C4-2B (cell line): ENCODE measurements around the gene RNF180.

Experiments
- ZFX ChIP-seq: fragments of 450-650 bp; IDR thresholded peaks from 2 replicates; pipeline ENCODE4 v1.6.1; 2017
- TF ChIP-seq, protein P1 (sequence below): fragments of 450-650 bp; conservative IDR thresholded peaks from 2 replicates; pipeline ENCODE4 v1.5.1; 2017; ENCODE audit warnings: mild to moderate bottlenecking

DNA sequence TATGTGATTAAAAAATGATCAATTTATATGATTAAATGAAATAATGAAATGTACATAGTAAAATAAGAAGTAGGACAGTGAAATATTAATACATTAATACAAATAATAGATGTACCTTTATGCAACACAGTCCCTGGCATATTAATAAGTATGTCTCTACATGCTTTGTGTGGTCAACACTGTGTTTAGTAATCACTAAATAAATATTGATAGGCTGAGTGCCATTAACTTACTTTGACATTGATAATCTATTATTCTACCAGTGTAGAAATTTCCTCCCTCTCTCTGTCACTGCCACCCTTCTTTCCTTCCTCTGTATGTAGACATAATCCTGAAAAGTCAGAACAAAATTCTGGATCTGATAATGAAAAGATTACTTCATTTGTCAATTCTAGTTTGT is 43.7 kb downstream of the RNF180 start:
- TF ChIP-seq, protein P1, sequence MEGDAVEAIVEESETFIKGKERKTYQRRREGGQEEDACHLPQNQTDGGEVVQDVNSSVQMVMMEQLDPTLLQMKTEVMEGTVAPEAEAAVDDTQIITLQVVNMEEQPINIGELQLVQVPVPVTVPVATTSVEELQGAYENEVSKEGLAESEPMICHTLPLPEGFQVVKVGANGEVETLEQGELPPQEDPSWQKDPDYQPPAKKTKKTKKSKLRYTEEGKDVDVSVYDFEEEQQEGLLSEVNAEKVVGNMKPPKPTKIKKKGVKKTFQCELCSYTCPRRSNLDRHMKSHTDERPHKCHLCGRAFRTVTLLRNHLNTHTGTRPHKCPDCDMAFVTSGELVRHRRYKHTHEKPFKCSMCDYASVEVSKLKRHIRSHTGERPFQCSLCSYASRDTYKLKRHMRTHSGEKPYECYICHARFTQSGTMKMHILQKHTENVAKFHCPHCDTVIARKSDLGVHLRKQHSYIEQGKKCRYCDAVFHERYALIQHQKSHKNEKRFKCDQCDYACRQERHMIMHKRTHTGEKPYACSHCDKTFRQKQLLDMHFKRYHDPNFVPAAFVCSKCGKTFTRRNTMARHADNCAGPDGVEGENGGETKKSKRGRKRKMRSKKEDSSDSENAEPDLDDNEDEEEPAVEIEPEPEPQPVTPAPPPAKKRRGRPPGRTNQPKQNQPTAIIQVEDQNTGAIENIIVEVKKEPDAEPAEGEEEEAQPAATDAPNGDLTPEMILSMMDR: no peak
- TF ChIP-seq ZFX: no peak
